Activated CD4-positive, alpha-beta T cell treated with anti-CD3 and anti-CD28 coated beads for 1 hour (primary cell): ENCODE data around the gene FOXB1.
A peak's percentile ranks its signal among the peaks of the same experiment; 100 is the strongest.

Source experiments
- DNase-seq: peaks from one replicate; pipeline ENCODE4 v3.0.0-alpha.2; 2020

The FOXB1 gene

DNA sequence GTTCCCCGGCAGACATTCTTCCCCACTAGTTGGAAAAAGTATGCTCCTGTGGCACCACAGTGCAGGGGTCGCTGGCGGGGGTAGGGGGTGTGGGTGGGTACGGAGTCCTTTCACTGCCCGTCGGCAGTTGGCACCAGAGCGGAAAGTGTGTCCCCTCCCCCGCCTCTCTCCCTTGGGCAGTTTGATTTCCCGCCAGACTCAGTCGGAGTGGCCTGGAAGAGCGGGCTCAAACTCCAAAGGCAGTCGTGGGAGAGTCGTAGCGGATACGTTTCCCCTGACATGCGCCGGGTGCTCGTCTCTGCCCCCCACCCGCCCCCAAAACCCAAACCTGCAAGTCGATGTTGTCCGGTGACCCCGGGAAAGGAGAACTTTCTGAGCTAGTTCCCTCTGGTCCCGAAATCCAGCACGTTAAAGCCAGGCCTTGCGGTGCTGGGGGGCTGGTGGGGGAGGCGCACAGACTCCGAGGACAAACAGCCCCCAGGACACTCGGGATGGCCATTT lies 4.4 kb upstream of the FOXB1 start:
- DNase-seq: no peak

DNA sequence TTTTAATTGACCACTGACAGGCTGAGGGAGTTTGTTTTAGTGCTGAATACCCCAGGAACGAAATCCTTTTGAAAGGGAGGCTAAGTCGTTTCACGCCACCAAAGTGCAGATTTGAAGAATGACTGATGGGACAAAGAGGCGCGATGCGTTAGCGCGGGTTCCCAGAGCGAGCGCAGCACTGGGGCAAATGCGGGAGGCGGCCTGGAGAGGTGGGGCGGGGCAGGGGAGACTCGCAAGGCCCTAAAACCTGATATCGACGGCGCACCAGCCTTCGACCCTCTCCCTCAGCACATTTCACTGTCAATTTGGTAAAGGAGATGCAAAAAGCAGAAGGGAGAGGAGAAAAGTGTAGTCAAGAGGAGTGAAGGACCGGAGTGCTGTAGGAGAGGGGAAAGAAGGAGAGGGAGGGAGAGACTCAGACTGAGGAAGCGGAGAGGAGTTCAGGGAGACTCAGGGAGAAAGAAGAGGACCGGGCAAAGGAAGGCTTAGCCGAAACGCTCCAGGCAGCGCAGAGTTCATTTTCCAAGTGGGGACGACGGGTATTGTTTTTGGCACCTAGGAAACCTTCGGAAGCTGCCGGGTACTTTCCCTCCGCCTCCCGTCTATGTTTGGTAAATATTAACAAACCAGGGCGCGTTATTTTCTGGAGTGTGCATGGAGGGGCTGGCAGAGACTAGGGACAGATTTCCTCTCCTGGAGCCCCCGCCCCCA lies 3.8 kb upstream of the FOXB1 start:
- DNase-seq: no peak

- no peak for DNase-seq
Observed at GRCh38 chr15:60000824-60001609, 3.1 kb upstream of the FOXB1 start.

DNA sequence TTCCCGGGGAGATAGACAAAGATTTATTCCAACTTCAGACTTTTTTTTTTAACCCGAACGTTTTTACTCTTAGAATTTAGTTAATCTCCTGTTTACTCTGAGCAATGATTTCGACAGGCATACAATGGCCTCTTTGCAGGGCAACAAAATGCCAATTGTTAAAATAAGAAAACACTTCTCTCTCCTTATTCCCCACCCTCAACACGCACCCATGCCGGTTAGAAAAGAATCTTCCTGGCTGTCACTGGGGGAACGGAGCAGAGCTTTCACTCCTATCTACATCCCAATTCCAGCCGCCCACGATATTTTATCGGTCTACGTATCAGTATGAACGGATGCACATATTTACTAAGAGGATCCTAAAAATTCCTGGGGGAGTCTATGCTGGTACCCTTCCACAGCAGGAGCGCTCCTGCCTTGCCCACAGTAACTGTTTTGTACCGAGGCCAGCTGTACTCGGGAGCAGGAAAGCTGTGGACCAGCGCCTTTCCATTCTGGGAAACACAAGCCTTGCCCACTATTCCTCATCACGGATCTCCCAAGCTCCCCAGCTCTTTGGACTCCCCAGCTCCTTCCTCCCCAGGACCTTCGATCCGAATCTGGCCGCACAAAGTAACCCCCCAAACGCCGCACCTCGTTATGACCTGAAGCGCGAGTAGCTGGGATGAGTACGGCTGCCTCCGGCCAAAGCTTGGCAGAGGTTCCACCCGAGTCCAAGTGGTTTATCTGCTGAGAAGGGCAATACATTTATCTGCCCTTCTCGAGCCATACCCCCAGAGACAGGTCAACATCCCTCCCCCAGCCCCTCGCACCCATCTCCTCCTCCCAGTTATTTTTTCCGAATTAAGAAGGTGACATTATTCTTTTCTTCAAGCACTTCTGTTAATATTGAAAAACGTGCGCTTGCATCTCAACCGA lies 2.2 kb upstream of the FOXB1 start:
- no peak for DNase-seq

DNA sequence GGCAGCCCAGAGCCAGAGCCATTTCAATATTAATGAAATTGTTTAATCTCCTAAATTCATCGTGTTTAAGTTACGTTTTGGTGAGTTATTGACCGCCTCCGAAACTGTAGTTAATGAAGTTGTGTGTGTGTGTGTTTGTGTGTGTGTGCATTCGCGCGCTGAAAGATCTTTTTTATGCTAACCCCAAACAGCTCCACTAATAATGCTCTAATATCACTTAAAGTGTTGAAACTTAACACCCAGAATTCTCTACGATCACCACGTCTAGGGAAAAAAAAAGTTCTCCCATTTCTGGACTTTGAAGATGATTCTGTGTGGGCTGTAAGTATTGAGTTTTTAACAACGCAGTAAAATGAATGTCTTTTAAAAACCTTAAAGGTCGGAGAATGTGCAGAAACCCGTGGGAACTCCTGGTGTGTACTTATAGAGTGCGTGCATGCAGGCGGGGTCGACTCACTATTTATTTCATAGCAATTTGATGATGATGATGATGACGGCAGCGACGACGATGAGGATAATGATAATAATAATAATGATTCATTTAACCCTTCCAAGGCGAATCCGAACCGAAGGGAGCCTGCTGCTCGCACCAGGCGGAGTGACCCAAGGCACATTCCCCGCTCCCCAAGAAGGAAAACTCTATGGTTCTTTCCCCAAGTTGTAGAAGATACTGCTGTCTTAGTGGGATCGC lies 1.4 kb upstream of the FOXB1 start:
- DNase-seq: no peak

DNA sequence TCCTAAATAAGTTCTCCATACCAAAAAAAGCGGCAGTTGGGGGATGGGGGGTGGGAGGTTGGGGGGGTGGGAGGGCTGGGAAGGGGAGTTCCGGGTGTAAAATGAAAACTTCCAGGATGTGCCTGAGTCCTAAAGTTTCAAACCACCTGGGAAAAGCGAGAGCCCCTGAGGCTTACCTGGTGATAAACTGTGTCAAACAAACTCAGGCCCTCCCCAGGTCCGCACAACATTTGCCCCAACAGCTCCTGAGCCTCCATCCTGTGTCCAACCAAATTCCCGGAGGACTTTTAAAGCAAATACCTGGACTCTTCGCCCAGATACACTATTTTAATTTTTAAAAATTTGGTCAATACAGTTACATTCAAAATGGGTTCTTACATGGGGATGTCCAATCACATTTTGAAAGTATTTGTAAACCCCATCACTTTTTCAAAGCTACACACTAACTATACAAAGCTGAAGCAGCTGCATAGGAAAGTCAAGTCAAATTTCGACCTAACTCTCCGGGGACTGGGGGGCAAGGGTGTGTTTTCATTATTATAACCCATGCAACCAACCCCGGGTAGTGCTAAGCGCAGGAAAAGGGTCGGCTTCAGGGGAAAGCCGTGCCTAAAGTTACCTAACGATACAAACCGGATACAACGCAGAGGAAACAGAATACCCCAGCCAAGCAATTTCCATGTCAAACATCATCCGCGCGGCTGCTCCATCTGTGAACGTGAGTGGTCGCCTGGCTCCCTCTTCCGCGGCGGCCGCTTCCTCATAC lies 685 bp upstream of the FOXB1 start:
- no peak for DNase-seq

DNA sequence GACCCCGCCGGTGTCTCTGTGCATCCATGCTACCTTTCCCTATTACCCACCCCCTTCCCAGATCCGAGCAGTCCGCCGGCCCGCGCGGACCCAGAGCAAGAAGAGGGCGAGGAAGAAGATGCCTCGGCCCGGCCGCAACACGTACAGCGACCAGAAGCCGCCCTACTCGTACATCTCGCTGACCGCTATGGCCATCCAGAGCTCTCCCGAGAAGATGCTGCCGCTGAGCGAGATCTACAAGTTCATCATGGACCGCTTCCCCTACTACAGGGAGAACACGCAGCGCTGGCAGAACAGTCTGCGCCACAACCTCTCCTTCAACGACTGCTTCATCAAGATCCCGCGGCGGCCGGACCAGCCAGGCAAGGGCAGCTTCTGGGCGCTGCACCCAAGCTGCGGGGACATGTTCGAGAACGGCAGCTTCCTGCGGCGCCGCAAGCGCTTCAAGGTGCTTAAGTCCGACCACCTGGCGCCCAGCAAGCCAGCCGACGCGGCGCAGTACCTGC lies 788 bp downstream of the FOXB1 start:
- DNase-seq: no peak

- DNase-seq: no peak
Observed at GRCh38 chr15:60005352-60006202, 1.5 kb downstream of the FOXB1 start.

DNA sequence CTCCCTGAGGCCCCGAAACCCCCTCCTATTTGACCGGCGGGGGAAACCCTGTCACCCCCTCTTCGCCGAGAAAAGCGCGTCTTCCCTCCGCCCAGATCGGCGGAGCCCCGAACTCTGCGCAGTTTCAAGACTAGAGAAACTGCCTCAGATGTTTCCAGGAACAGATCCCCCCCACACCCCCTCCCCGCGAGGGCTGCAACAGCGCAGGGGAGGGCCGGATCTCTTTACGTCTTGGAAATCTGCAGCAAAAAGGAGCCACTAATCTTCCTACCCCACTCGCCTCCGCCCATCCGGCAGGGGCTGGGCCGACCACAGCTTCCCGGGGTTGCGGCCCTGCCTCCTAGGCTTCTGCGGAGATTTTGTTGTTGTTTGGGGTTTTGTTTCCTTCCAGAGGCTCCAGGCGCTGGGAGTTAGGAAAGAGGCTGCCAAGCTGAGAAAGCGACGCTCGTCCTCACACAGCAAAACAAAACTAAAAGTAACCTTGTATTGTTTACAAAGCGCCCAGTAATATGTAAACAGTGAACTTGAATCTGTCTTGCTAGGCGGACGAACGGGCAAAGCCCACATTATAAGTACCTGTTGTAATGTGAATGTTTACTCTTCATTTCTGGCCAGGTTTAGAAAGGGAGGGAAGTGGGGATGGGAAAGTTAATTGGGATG lies 2.2 kb downstream of the FOXB1 start:
- DNase-seq: peak; percentile 50

DNA sequence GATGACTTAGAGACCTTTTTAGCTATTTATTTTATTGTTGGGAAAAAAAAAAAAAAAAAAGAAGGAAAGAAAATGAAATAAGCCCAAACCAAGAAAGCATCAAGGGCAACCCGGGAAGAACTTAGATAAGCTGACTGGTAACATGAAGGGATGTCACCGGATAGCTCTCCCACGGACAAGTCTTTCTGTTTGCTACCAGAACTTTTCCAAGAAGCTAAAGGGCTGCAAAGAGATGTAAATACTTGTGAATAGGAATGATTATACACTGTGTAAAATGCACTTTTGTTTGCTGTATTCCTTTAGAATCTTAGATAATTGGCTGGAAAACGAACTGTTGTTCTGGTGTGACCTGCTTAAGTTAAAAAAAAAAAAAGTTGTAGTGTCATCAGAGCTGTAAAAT lies 2.8 kb downstream of the FOXB1 start:
- DNase-seq: no peak

DNA sequence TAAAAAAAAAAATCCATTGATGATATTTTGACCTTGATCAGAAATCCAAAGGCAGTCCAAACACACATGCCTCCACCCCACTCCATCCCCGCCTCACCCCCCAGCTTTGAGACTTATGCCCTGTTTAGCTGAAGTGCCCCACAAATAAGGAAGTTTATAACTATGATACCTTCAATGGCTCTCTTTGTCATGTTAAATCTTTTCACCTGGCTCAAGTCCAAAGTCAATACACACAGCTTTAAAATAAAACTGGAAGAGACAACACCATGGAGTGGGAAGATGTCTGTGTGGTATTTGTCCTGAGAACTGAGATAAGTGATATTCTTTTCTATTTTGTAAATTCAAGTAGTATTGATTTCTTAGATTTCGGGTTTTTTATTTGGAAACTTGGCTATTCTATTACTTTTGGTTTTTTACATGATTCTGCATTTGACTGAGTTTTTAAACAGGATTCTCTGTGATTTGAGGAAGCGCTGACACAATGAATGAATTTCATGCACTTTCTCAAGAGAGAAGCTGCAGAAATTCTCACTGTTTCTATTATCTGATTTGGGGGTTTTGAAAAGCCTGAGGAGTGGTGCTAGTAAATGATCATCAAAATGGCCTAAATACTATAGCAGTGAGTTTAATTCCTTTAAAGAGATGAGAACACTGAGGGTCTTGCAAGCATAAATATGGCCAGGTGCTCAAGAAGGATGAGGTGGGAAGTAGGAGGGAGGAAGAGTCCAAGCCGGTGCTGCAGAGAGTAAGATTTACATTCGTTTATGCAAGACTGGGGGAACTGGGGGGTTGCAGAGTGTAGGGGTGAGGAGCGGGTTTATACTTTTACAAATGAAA lies 5.2 kb downstream of the FOXB1 start:
- no peak for DNase-seq

GRCh38 chr15:60009980-60010732 lies 6.0 kb downstream of the FOXB1 start:
- DNase-seq: no peak

DNA sequence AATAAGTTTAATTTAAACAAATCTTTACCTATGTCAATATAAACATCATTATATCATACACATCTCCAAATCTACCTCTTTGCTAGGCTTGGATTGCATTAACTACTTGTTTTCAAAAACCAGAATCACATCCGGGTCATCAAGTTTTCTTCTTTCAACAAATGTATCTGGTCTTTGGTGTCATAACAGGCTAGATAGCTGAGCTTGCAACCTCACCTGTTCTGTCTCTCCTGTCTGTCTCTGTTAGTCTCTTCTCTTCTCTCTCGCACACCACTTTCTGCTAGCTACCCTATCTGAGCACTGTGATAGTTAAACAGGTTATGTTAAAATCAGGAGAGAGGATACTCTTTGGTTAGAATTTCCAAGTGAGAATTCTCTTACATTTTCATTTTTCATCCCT lies 6.7 kb downstream of the FOXB1 start:
- DNase-seq: no peak

- DNase-seq: no peak
Observed at GRCh38 chr15:60012695-60013094, 8.6 kb downstream of the FOXB1 start.

- DNase-seq: no peak
Observed at GRCh38 chr15:60017538-60018520, 13.7 kb downstream of the FOXB1 start.

- no peak for DNase-seq
Observed at GRCh38 chr15:60020736-60021135, 16.6 kb downstream of the FOXB1 start.
